Keratinocyte (primary cell): ENCODE data around the gene FDX1. TPM values are rescaled to one million over a fixed set of nuclear protein-coding genes. Genes with fewer than 3 reads are reported as not detected.
"Not testable (repeated sequence)": the region's sequence is repeated elsewhere in the genome, so short reads cannot be mapped to it uniquely, and the experiment has no call there.

Source experiments
- DNase-seq: peaks from one replicate; pipeline ENCODE4 v3.0.0-alpha.2; 2011; ENCODE audit warnings: low read depth, missing footprints, low spot score
- FAIRE-seq: peaks from 2 replicates; lab custom pipeline; 2011; peaks lifted over from hg19 to GRCh38; lab: Jason Lieb, UNC
- H2AFZ ChIP-seq: 2 replicates; pipeline ENCODE4 v1.6.0; 2012; ENCODE audit warnings: low read length, control low read depth, inconsistent platforms; ENCODE audit not compliant: control insufficient read depth
- H3K27ac ChIP-seq: 2 replicates; pipeline ENCODE4 v1.5.1; 2011; ENCODE audit warnings: low read length; ENCODE audit not compliant: control insufficient read depth, insufficient read depth
- H3K27me3 ChIP-seq: 3 replicates; pipeline ENCODE4 v1.6.0; 2011; ENCODE audit warnings: low read length; ENCODE audit not compliant: control insufficient read depth, insufficient read depth; ENCODE audit errors: extremely low read depth
- H3K36me3 ChIP-seq, 2 experiments: 2 replicates in 1 of 2; 3 replicates in 1 of 2; pipeline ENCODE4 v1.5.1; 2011; ENCODE audit warnings: low read length in 2 of 2, mild to moderate bottlenecking in 1 of 2; ENCODE audit not compliant: control insufficient read depth in 2 of 2, insufficient read depth in 2 of 2; ENCODE audit errors: extremely low read depth in 1 of 2
- H3K4me1 ChIP-seq: 3 replicates; pipeline ENCODE4 v1.5.1; 2011; ENCODE audit warnings: low read length; ENCODE audit not compliant: control insufficient read depth, insufficient read depth; ENCODE audit errors: extremely low read depth
- H3K4me2 ChIP-seq: 3 replicates; pipeline ENCODE4 v1.6.0; 2011; ENCODE audit warnings: low read depth, low read length; ENCODE audit not compliant: control insufficient read depth, insufficient read depth; ENCODE audit errors: extremely low read depth
- H3K4me3 ChIP-seq, 3 experiments: fragments of 200-600 bp in 1 of 3; sonication (generic) in 1 of 3; 2 replicates in 2 of 3; 3 replicates in 1 of 3; pipeline ENCODE4 v1.5.1; 2011 to 2016; ENCODE audit warnings: low read length in 3 of 3, mild to moderate bottlenecking in 3 of 3, control low read depth in 2 of 3, inconsistent platforms in 1 of 3, low read depth in 1 of 3, mixed read lengths in 1 of 3, mixed run types in 1 of 3, moderate library complexity in 1 of 3; ENCODE audit not compliant: control insufficient read depth in 2 of 3, insufficient read depth in 2 of 3; ENCODE audit errors: extremely low read depth in 1 of 3
- H3K79me2 ChIP-seq: 2 replicates; pipeline ENCODE4 v1.6.0; 2012; ENCODE audit warnings: low read length; ENCODE audit not compliant: control insufficient read depth, insufficient read depth
- H3K9ac ChIP-seq: 3 replicates; pipeline ENCODE4 v1.6.0; 2011; ENCODE audit warnings: low read length; ENCODE audit not compliant: control insufficient read depth, insufficient read depth; ENCODE audit errors: extremely low read depth
- H3K9me1 ChIP-seq: 3 replicates; pipeline ENCODE4 v1.6.0; 2011; ENCODE audit warnings: low read length; ENCODE audit not compliant: control insufficient read depth, insufficient read depth; ENCODE audit errors: extremely low read depth
- H3K9me3 ChIP-seq: 2 replicates; pipeline ENCODE4 v1.5.1; 2012; ENCODE audit warnings: low read depth, low read length; ENCODE audit not compliant: control insufficient read depth
- H4K20me1 ChIP-seq: 3 replicates; pipeline ENCODE4 v1.6.0; 2011; ENCODE audit warnings: low read length; ENCODE audit not compliant: control insufficient read depth, insufficient read depth; ENCODE audit errors: extremely low read depth
- EZH2 ChIP-seq: IDR thresholded peaks from one replicate; pipeline ENCODE4 v1.6.1; 2012; ENCODE audit warnings: inconsistent platforms, mild to moderate bottlenecking, low read length, moderate library complexity
- dilution Hi-C: fragments of 300-500 bp; cut with MboI; formaldehyde crosslinking; loops from one replicate; pipeline ENCODE4 v1.7.0; 2020; ENCODE audit warnings: low sequenced_read_pairs; ENCODE audit not compliant: extremely low pct_ligation_motif_present
- polyA plus RNA-seq, 5 experiments: library from polyadenylated mRNA; depleted of rRNA in 3 of 5; stranded (reverse) in 3 of 5; stranded (forward) in 1 of 5; unstranded in 1 of 5; fragments of >200 nt; gene quantifications; 1 replicate in 1 of 5; 2 replicates in 3 of 5; 3 replicates in 1 of 5; pipeline versions ENCODE4 v1.2.1 to v1.2.3, GENCODE V29; 2011 to 2012; ENCODE audit warnings: missing spikeins in 2 of 5, low read depth in 1 of 5, low replicate concordance in 1 of 5
- TF ChIP-seq, protein P1 (sequence below), 3 experiments: IDR thresholded peaks in 1 of 3; conservative IDR thresholded peaks in 1 of 3; optimal IDR thresholded peaks in 1 of 3; 2 replicates in 2 of 3; 3 replicates in 1 of 3; pipeline versions ENCODE3 to v1.5.1; 2011; ENCODE audit warnings: low read length in 3 of 3, mild to moderate bottlenecking in 3 of 3, moderate library complexity in 2 of 3, control low read depth in 1 of 3, inconsistent platforms in 1 of 3; ENCODE audit not compliant: insufficient read depth in 2 of 3; ENCODE audit errors: extremely low read depth in 1 of 3

Gene FDX1
- polyA plus RNA-seq, 1 donor (not counting 4 experiments of a cell fraction or from before 2014, with no cell fraction given): 9.1 TPM

DNA sequence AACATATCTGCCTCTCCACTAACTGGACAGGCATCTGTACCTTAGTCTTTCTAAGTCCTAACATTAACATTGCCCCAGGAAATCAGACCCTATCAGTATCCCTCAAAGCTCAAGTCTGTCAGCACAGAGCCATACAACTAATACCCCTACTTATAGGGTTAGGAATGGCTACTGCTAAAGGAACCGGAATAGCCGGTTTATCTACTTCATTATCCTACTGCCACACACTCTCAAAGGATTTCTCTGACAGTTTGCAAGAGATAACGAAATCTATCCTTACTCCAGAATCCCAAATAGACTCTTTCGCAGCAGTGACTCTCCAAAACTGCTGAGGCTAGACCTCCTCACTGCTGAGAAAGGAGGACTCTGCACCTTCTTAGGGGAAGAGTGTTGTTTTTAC is 24.1 kb upstream of the FDX1 start:
- dilution Hi-C loops, DNase-seq, H3K4me1 ChIP-seq, H3K9me1 ChIP-seq, H3K4me3 ChIP-seq, H3K27me3 ChIP-seq, H3K27ac ChIP-seq, H3K9ac ChIP-seq, H3K4me2 ChIP-seq, H2AFZ ChIP-seq, H3K36me3 ChIP-seq, H3K79me2 ChIP-seq, FAIRE-seq, H4K20me1 ChIP-seq, H3K9me3 ChIP-seq: not testable (repeated sequence)

DNA sequence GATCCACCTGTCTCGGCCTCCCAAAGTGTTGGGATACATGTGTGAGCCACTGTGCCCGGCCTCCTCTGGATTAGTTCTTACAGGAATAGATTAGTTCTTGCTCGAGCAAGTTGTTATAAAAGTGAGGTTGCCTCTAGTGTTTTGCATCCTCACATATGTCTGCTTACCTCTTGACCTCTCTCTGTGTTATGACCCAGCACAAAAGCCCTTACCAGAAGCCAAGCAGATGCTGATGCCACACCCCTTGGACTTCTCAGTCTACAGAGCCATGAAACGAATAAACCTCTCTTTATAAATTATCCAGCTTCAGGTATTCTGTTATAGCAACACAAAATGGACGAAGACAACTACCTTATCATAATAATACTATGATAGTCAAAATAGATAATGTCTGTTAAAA is 22.4 kb upstream of the FDX1 start:
- no peak overlapping the region for H3K4me2 ChIP-seq
- FAIRE-seq (no peak), DNase-seq (no peak)
- no peaks in the 10 kb centered on the region for H3K36me3 ChIP-seq
- no peak overlapping the region for H3K4me3 ChIP-seq
- no peaks in the 10 kb centered on the region for H3K79me2 ChIP-seq
- H3K27me3 ChIP-seq: no peaks in the 10 kb centered on the region
- no peak overlapping the region for H3K27ac ChIP-seq
- no peak overlapping the region for H3K9ac ChIP-seq
- dilution Hi-C loops: no loop called here
- no peaks in the 10 kb centered on the region for H3K9me3 ChIP-seq
- H3K4me1 ChIP-seq: no peaks in the 10 kb centered on the region
- no peaks in the 10 kb centered on the region for H4K20me1 ChIP-seq
- TF ChIP-seq, protein P1, sequence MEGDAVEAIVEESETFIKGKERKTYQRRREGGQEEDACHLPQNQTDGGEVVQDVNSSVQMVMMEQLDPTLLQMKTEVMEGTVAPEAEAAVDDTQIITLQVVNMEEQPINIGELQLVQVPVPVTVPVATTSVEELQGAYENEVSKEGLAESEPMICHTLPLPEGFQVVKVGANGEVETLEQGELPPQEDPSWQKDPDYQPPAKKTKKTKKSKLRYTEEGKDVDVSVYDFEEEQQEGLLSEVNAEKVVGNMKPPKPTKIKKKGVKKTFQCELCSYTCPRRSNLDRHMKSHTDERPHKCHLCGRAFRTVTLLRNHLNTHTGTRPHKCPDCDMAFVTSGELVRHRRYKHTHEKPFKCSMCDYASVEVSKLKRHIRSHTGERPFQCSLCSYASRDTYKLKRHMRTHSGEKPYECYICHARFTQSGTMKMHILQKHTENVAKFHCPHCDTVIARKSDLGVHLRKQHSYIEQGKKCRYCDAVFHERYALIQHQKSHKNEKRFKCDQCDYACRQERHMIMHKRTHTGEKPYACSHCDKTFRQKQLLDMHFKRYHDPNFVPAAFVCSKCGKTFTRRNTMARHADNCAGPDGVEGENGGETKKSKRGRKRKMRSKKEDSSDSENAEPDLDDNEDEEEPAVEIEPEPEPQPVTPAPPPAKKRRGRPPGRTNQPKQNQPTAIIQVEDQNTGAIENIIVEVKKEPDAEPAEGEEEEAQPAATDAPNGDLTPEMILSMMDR (optimal IDR thresholded peaks at IDR 0.05 in 1 of 3, IDR thresholded peaks at IDR 0.05 in 1 of 3, conservative IDR thresholded peaks at IDR 0.05 in 1 of 3; ENCODE audit: extremely low read depth in 1 of 3, insufficient read depth in 2 of 3, low read length in 3 of 3): no peak
- TF ChIP-seq EZH2: no peak
- no peaks in the 10 kb centered on the region for H3K9me1 ChIP-seq
- no peak overlapping the region for H2AFZ ChIP-seq

DNA sequence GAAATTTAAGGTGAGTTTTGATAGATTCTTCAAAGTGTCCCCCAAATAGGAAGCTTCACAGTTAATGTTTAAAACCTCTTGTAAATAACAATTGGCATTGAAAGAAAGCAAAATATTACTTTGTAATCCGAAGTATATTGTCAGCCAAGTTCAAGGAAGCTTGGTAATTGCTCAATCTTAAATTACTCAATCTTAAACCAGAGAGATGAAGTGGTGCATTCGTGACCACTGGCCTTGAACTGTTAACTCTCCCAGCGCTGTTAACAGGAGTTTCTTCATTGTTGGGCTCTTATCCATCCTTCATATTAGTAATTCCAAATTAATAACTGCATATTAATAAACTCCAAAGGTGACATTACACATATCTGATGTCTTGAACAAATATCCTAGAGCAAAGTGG is 20.6 kb upstream of the FDX1 start:
- no peaks in the 10 kb centered on the region for H3K79me2 ChIP-seq
- FAIRE-seq: no peak
- H2AFZ ChIP-seq: no peak overlapping the region
- H3K9ac ChIP-seq: no peak overlapping the region
- H3K9me1 ChIP-seq: no peaks in the 10 kb centered on the region
- no peaks in the 10 kb centered on the region for H4K20me1 ChIP-seq
- H3K27me3 ChIP-seq: no peaks in the 10 kb centered on the region
- no peak for DNase-seq
- H3K36me3 ChIP-seq: no peaks in the 10 kb centered on the region
- dilution Hi-C loops: no loop called here
- no peaks in the 10 kb centered on the region for H3K9me3 ChIP-seq
- H3K4me1 ChIP-seq: no peaks in the 10 kb centered on the region
- TF ChIP-seq, protein P1 (optimal IDR thresholded peaks at IDR 0.05 in 1 of 3, IDR thresholded peaks at IDR 0.05 in 1 of 3, conservative IDR thresholded peaks at IDR 0.05 in 1 of 3; ENCODE audit: extremely low read depth in 1 of 3, insufficient read depth in 2 of 3, low read length in 3 of 3): no peak
- H3K4me3 ChIP-seq: no peak overlapping the region
- H3K4me2 ChIP-seq: no peak overlapping the region
- H3K27ac ChIP-seq: no peak overlapping the region
